ENCODE measurements around the gene MEPE. TPM values are rescaled to one million over a fixed set of nuclear protein-coding genes. Genes with fewer than 3 reads are reported as not detected.

Gene MEPE
- total RNA-seq, 4 donors from 2014 or later = not detected

GRCh38 chr4:87862236-87862635, 29.5 kb downstream of the MEPE start:
- no peak for ATAC-seq (ENCODE audit: low FRiP score)
- DNase-seq (ENCODE audit: low spot score) = no peak
- TF ChIP-seq, protein P1, sequence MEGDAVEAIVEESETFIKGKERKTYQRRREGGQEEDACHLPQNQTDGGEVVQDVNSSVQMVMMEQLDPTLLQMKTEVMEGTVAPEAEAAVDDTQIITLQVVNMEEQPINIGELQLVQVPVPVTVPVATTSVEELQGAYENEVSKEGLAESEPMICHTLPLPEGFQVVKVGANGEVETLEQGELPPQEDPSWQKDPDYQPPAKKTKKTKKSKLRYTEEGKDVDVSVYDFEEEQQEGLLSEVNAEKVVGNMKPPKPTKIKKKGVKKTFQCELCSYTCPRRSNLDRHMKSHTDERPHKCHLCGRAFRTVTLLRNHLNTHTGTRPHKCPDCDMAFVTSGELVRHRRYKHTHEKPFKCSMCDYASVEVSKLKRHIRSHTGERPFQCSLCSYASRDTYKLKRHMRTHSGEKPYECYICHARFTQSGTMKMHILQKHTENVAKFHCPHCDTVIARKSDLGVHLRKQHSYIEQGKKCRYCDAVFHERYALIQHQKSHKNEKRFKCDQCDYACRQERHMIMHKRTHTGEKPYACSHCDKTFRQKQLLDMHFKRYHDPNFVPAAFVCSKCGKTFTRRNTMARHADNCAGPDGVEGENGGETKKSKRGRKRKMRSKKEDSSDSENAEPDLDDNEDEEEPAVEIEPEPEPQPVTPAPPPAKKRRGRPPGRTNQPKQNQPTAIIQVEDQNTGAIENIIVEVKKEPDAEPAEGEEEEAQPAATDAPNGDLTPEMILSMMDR (IDR thresholded peaks at IDR 0.05) = no peak

- DNase-seq (ENCODE audit: low spot score) (no peak), ATAC-seq (ENCODE audit: low FRiP score) (no peak)
- TF ChIP-seq, protein P1 (IDR thresholded peaks at IDR 0.05) = no peak
Measured at GRCh38 chr4:87863486-87863885, 30.7 kb downstream of the MEPE start.

GRCh38 chr4:87864321-87864720, 31.6 kb downstream of the MEPE start:
- DNase-seq (ENCODE audit: low spot score) (no peak), ATAC-seq (ENCODE audit: low FRiP score) (no peak)
- TF ChIP-seq, protein P1 (IDR thresholded peaks at IDR 0.05) = no peak

GRCh38 chr4:87865288-87865687, 32.5 kb downstream of the MEPE start:
- TF ChIP-seq, protein P1 (IDR thresholded peaks at IDR 0.05) = no peak
- no peak for DNase-seq (ENCODE audit: low spot score)
- no peak for ATAC-seq (ENCODE audit: low FRiP score)

- no peak for DNase-seq (ENCODE audit: low spot score)
- TF ChIP-seq, protein P1 (IDR thresholded peaks at IDR 0.05) = no peak
- no peak for ATAC-seq (ENCODE audit: low FRiP score)
Measured at GRCh38 chr4:87865960-87866598, 33.3 kb downstream of the MEPE start.

DNA sequence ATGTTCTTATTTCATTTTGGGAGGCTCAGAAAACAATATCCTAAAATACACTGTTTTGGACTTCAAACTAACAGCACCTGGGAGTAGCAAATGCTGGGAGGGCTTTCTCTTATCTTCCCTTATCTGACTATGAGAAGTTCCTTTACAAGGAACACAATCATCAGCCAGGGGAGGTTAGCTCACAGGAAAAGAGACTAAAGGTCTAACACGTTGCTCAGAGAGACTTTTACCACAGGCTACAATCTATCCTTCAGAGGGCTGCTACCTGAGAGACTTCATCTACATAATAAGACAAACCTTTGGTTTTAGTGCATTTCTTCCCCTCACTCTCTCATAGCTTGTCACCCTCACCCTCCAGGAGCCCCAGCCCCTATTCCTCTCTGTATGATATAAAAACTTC, 35.8 kb downstream of the MEPE start:
- TF ChIP-seq, protein P1 (IDR thresholded peaks at IDR 0.05) = no peak
- DNase-seq (ENCODE audit: low spot score) = no peak
- no peak for ATAC-seq (ENCODE audit: low FRiP score)

DNA sequence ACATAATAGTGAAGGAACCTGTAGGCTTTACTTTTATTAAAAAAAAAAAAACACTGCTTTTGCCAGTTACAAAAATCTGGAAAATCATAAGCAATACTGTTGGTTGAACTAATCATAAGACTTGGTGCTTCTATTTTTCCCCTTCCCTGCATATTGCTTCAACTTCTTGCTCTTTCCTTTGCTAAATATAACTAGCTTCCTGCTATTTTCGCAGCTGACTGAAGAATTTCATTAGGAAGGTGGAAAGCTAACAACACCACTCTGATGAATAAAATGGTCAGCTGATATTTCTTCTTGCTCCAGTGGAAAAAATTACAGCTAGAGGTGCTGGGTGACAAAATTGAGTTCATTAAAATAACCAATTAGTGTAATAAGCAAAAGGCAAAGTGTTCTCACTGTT, 39.3 kb downstream of the MEPE start:
- no peak for DNase-seq (ENCODE audit: low spot score)
- ATAC-seq (ENCODE audit: low FRiP score) = no peak
- TF ChIP-seq, protein P1 (IDR thresholded peaks at IDR 0.05) = no peak

All from omental fat pad (tissue), 4 donors.